Naive B cell (primary cell): ENCODE measurements around the gene DBR1. TPM values are rescaled to one million over a fixed set of nuclear protein-coding genes. Genes with fewer than 3 reads are reported as not detected.

Source experiments
- ATAC-seq, 2 donors: fragments of 150-1000 bp; cut with Tn5 transposase; 2 replicates each; pipeline ENCODE4 v1.10.0; 2021; ENCODE audit warnings: low read depth in 2 of 2, mild to moderate bottlenecking in 2 of 2, moderate library complexity in 2 of 2
- DNase-seq: peaks from one replicate; pipeline ENCODE4 v3.0.0; 2022
- H3K27ac Mint-ChIP-seq, 6 donors: one replicate each; pipeline ENCODE4 v1.8.0; 2020 to 2022; ENCODE audit warnings: mild to moderate bottlenecking in 6 of 6, mixed read lengths in 6 of 6, moderate library complexity in 5 of 6, inconsistent platforms in 2 of 6
- H3K27me3 Mint-ChIP-seq, 3 donors: one replicate each; pipeline ENCODE4 v1.8.0; 2021 to 2022; ENCODE audit warnings: mixed read lengths in 3 of 3, mild to moderate bottlenecking in 1 of 3
- H3K36me3 Mint-ChIP-seq, 2 donors: one replicate each; pipeline ENCODE4 v1.8.0; 2020 to 2022; ENCODE audit warnings: mixed read lengths in 2 of 2, inconsistent platforms in 1 of 2, mild to moderate bottlenecking in 1 of 2
- H3K4me1 Mint-ChIP-seq, 3 donors: one replicate each; pipeline ENCODE4 v1.8.0; 2020 to 2022; ENCODE audit warnings: mixed read lengths in 3 of 3, inconsistent platforms in 1 of 3, mild to moderate bottlenecking in 1 of 3, moderate library complexity in 1 of 3
- H3K4me3 Mint-ChIP-seq, 8 donors: one replicate each; pipeline ENCODE4 v1.8.0; 2020 to 2022; ENCODE audit warnings: mild to moderate bottlenecking in 8 of 8, mixed read lengths in 8 of 8, moderate library complexity in 8 of 8, inconsistent platforms in 2 of 8
- H3K9me3 Mint-ChIP-seq, 7 donors: one replicate each; pipeline ENCODE4 v1.8.0; 2020 to 2022; ENCODE audit warnings: mixed read lengths in 7 of 7, mild to moderate bottlenecking in 5 of 7, inconsistent platforms in 2 of 7, moderate library complexity in 1 of 7
- polyA plus RNA-seq, 6 donors: library from polyadenylated mRNA; unstranded; fragments of 300-500 nt; fragmentation: Illumina TruSeq; gene quantifications; one replicate each; pipeline ENCODE4 v1.2.3, GENCODE V29; 2021; ENCODE audit warnings: low read depth in 6 of 6

The DBR1 gene
- 10 to 100 TPM in 3 of 6 donors, 1 to 10 TPM in 2, not detected in 1; 7.6 to 14.3 (median 11.9) TPM for polyA plus RNA-seq

DNA sequence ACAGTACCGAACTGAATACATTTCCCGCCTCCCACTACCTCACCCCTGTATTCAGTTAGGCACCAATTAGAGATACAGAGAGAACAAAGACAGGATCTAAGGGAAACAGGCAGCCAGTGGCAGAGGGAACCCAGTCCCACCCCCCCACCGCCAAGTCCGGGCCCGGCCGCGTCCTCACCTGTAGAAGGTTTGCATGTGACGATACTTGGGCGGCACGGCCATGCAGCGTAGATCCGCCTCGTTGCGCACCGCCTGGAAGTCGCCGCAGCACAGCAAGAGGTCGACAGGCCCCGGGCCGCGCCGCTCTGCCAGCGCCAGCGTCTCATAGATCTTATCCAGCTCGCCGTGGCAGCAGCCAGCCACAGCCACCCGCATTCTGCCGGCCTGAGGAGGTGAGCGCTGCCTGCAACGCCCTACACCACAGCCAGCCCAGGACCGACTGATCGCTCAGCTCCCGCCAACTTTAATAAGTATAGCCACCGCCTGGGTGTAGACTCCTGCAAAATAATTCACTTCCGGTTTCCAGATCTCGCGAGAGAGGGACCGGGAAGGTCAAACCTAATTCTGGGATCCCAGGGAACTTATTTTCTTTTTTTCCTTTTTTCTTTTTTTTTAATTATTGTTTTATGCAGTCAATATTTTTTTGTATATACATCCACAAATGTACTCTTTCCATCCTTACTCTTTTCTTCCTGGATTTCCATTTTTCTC lies at the start of gene DBR1:
Gene DBR1 (minus strand): TSS at position 501 of the 711 bp plus-strand sequence. CDS start 126 bp downstream, at position 375.
- peak within 1 kb of the TSS; percentile 89 to 99 (median 98) for H3K4me3 Mint-ChIP-seq
- no peaks in the 10 kb centered on the region for H3K9me3 Mint-ChIP-seq
- ATAC-seq (peak; percentile 87 to 91), DNase-seq (peak; percentile 73)
- H3K4me1 Mint-ChIP-seq = peaks cover 16 to 36% (median 26%) of the 10 kb centered on the region in 3 donors
- H3K27ac Mint-ChIP-seq = peak within 1 kb of the TSS; percentile 88 to 98 (median 96)
- peaks cover 0 to 6% (median 0%) of the 10 kb centered on the region in 3 donors for H3K27me3 Mint-ChIP-seq
- peaks cover 0 to 11% of the 10 kb centered on the region in 2 donors for H3K36me3 Mint-ChIP-seq

- ATAC-seq (no peak), DNase-seq (no peak)
- H3K4me1 Mint-ChIP-seq = peaks cover 15 to 34% (median 24%) of the 10 kb centered on the region in 3 donors
- H3K27me3 Mint-ChIP-seq = no peaks in the 10 kb centered on the region
- no peak overlapping the region for H3K4me3 Mint-ChIP-seq
- H3K27ac Mint-ChIP-seq = peak overlapping the region in 1 of 6 donors; percentile 43
- H3K9me3 Mint-ChIP-seq = no peaks in the 10 kb centered on the region
- peaks cover 10 to 30% of the 10 kb centered on the region in 2 donors for H3K36me3 Mint-ChIP-seq
Measured at GRCh38 chr3:138222942-138223287, 48.2 kb upstream of the DBR1 start.

DNA sequence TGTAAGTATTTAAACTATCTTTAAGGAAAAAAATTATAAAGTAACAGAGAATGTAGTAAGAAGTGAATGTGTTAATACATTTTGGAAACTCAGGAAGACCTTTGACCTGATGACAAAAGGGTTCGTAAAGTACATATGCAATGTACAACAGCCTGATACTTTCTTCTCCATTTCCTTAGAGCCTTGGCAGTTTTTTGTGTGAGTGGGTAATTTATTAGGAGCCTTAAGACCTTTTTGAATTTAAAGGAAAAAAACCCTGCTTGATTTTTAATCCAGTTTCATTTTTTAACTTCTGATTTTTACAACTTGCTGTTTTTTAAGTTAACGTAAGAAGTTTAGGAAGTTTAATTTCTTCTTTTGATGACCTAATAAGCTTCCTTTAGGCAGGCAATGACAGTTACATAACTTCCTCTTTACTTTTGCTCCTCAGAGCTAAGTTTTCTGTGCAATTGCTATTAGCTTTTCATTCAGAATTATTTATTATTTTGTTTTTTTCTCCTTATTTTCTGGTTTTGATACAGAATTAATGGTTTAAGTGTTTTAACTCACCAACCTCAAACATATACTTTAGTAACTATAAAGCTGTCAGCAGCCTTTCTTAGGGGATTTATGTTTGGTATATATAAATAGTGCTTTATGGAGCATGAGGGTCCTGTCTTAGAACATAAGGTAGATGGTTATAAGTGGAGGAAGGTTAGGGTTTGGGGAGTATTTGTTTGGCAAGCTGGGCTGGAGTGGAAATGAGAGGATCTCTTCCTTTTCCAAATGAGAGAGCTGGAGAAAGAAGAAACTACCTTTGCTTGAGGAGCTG lies 47.6 kb upstream of the DBR1 start:
- Mint-ChIP-seq H3K4me3 (no peak overlapping the region), H3K36me3 (peaks cover 10 to 28% of the 10 kb centered on the region in 2 donors), H3K9me3 (no peaks in the 10 kb centered on the region), H3K4me1 (peaks cover 19 to 37% (median 24%) of the 10 kb centered on the region in 3 donors), H3K27me3 (no peaks in the 10 kb centered on the region), H3K27ac (peak overlapping the region in 3 of 6 donors; percentile 43 to 82 (median 54))
- ATAC-seq = no peak
- no peak for DNase-seq

GRCh38 chr3:138220788-138221187 lies 46.1 kb upstream of the DBR1 start:
- Mint-ChIP-seq H3K36me3 (peaks cover 0 to 20% of the 10 kb centered on the region in 2 donors), H3K9me3 (no peaks in the 10 kb centered on the region), H3K4me1 (peaks cover 19 to 37% (median 24%) of the 10 kb centered on the region in 3 donors), H3K27me3 (no peaks in the 10 kb centered on the region), H3K27ac (peak overlapping the region in 2 of 6 donors; percentile 29 to 63), H3K4me3 (no peak overlapping the region)
- DNase-seq (no peak), ATAC-seq (no peak)

GRCh38 chr3:138220242-138220641 lies 45.5 kb upstream of the DBR1 start:
- ATAC-seq (no peak), DNase-seq (no peak)
- Mint-ChIP-seq H3K36me3 (peaks cover 0 to 15% of the 10 kb centered on the region in 2 donors), H3K27ac (peak overlapping the region in 2 of 6 donors; percentile 42 to 66), H3K4me1 (peaks cover 19 to 37% (median 24%) of the 10 kb centered on the region in 3 donors), H3K9me3 (no peaks in the 10 kb centered on the region), H3K4me3 (no peak overlapping the region), H3K27me3 (no peaks in the 10 kb centered on the region)

- ATAC-seq (no peak), DNase-seq (no peak)
- no peaks in the 10 kb centered on the region for H3K27me3 Mint-ChIP-seq
- no peaks in the 10 kb centered on the region for H3K9me3 Mint-ChIP-seq
- H3K36me3 Mint-ChIP-seq = peaks cover 0 to 11% of the 10 kb centered on the region in 2 donors
- H3K27ac Mint-ChIP-seq = peak overlapping the region in 2 of 6 donors; percentile 42 to 91
- H3K4me3 Mint-ChIP-seq = no peak overlapping the region
- H3K4me1 Mint-ChIP-seq = peaks cover 19 to 37% (median 24%) of the 10 kb centered on the region in 3 donors
Measured at GRCh38 chr3:138219255-138219654, 44.5 kb upstream of the DBR1 start.

DNA sequence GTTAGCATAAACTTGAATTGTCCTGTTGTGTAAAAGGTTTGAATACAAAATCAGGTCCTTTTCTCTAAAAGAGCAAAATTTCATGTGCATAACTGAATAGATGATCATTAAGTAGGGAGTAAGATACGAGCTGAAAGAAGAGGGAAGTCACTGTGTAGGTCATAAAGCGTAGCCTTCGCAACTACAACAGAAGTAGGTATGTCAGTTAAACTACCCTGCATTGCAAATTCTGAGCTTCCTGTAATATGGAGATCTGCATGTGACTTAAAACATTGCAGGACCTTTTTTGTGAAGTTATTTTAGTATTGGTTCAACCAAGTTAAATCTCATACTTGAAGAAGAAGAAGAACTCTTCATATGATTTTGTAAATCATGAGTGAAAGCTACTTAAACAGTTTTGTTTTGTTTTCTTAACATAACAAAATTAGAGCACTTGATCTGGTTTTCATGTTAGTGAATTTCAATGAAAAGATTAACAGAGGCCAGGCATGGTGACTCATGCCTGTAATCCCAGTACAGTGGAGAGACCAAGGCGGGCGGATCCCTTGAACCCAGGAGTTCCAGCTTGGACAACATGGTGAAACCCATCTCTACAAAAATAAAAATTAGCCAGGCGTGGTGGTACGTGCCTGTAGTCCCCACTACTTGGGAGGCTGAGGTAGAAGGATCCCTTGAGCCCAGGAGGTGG lies 38.8 kb upstream of the DBR1 start:
- H3K27ac Mint-ChIP-seq = peak overlapping the region in 2 of 6 donors; percentile 7 to 15
- no peaks in the 10 kb centered on the region for H3K36me3 Mint-ChIP-seq
- H3K27me3 Mint-ChIP-seq = no peaks in the 10 kb centered on the region
- ATAC-seq (no peak), DNase-seq (no peak)
- no peak overlapping the region for H3K4me3 Mint-ChIP-seq
- H3K9me3 Mint-ChIP-seq = no peaks in the 10 kb centered on the region
- peaks cover 10 to 23% (median 12%) of the 10 kb centered on the region in 3 donors for H3K4me1 Mint-ChIP-seq

DNA sequence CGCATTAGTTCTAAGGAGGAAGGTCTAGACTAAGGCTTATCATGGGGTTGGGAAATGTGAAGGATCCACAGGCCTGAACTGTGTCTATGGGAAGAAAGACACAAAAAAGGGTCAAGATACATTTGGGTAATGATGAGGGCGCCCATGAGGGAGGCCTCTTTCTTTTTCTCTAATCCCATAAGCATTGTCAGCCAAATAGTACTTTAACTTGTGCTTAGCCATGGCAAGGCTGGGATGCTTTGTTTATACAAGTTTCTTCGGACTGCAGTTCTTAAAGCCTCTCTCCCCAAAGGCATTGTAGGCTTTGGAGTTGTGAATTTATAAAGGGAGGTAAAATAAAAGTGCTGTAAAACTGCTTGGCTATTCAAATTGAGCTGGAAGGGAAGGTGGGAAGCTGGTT lies 35.8 kb upstream of the DBR1 start:
- Mint-ChIP-seq H3K36me3 (peaks cover 3 to 13% of the 10 kb centered on the region in 2 donors), H3K4me1 (peaks cover 14 to 31% (median 18%) of the 10 kb centered on the region in 3 donors), H3K27ac (no peak overlapping the region), H3K9me3 (peaks cover 0 to 2% (median 0%) of the 10 kb centered on the region in 7 donors), H3K27me3 (no peaks in the 10 kb centered on the region), H3K4me3 (no peak overlapping the region)
- DNase-seq (no peak), ATAC-seq (no peak)

GRCh38 chr3:138206196-138206595 lies 31.5 kb upstream of the DBR1 start:
- H3K27me3 Mint-ChIP-seq = no peaks in the 10 kb centered on the region
- peaks cover 0 to 2% (median 0%) of the 10 kb centered on the region in 7 donors for H3K9me3 Mint-ChIP-seq
- no peak overlapping the region for H3K4me3 Mint-ChIP-seq
- peaks cover 37 to 49% (median 39%) of the 10 kb centered on the region in 3 donors for H3K4me1 Mint-ChIP-seq
- H3K27ac Mint-ChIP-seq = no peak overlapping the region
- DNase-seq (no peak), ATAC-seq (no peak)
- peaks cover 3 to 13% of the 10 kb centered on the region in 2 donors for H3K36me3 Mint-ChIP-seq

GRCh38 chr3:138205527-138205926 lies 30.8 kb upstream of the DBR1 start:
- ATAC-seq (no peak), DNase-seq (no peak)
- peaks cover 3 to 13% of the 10 kb centered on the region in 2 donors for H3K36me3 Mint-ChIP-seq
- peaks cover 0 to 2% (median 0%) of the 10 kb centered on the region in 7 donors for H3K9me3 Mint-ChIP-seq
- peak overlapping the region in 2 of 6 donors; percentile 10 to 12 for H3K27ac Mint-ChIP-seq
- no peak overlapping the region for H3K4me3 Mint-ChIP-seq
- H3K4me1 Mint-ChIP-seq = peaks cover 40 to 50% (median 42%) of the 10 kb centered on the region in 3 donors
- no peaks in the 10 kb centered on the region for H3K27me3 Mint-ChIP-seq

- peaks cover 0 to 2% (median 0%) of the 10 kb centered on the region in 7 donors for H3K9me3 Mint-ChIP-seq
- peaks cover 3 to 13% of the 10 kb centered on the region in 2 donors for H3K36me3 Mint-ChIP-seq
- no peaks in the 10 kb centered on the region for H3K27me3 Mint-ChIP-seq
- H3K27ac Mint-ChIP-seq = peak overlapping the region in 1 of 6 donors; percentile 28
- no peak for ATAC-seq
- no peak overlapping the region for H3K4me3 Mint-ChIP-seq
- DNase-seq = no peak
- peaks cover 53 to 61% (median 56%) of the 10 kb centered on the region in 3 donors for H3K4me1 Mint-ChIP-seq
Measured at GRCh38 chr3:138203938-138204337, 29.2 kb upstream of the DBR1 start.

DNA sequence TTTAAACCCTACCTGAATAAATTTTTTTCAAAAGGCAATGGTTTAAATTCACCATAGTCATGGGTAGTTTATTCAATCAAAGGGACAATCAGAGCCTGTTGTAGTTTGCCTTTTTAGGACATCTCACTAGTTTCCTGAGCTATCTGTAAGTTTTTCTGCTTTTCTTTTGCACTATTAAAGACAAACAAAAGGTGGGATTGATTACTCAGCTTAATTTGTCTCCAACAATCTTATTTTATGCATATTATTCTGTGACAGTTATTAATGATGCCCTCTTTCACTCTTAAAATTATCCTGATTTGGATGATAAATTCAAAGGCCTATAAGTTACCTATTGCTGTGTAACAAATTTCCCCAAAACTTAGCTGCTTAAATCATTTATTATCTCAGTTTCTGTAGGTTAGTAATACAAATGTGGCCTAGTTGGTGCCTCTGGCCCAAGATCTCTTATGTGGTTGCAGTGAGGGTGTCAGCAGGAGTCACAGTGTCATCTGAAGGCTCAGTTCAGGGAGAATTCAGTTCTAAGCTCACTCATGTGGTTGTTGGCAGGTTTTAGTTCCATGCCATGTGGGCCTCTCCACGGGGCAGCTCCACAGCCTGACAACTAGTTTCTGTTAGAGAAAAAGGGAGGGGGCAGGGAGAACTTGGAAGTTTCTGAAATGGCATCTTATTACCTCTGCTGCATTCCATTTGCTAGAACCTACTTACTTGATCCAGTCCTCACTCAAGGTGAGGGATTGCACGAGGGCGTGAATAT lies 28.4 kb upstream of the DBR1 start:
- ATAC-seq (no peak), DNase-seq (no peak)
- Mint-ChIP-seq H3K4me3 (peak overlapping the region in 1 of 8 donors; percentile 22), H3K27me3 (no peaks in the 10 kb centered on the region), H3K4me1 (peaks cover 54 to 63% (median 58%) of the 10 kb centered on the region in 3 donors), H3K27ac (peak overlapping the region in 2 of 6 donors; percentile 11 to 70), H3K9me3 (peaks cover 0 to 2% (median 0%) of the 10 kb centered on the region in 7 donors), H3K36me3 (peaks cover 3 to 13% of the 10 kb centered on the region in 2 donors)
